ENCODE results near the gene PPP1R13L.

The PPP1R13L gene

DNA sequence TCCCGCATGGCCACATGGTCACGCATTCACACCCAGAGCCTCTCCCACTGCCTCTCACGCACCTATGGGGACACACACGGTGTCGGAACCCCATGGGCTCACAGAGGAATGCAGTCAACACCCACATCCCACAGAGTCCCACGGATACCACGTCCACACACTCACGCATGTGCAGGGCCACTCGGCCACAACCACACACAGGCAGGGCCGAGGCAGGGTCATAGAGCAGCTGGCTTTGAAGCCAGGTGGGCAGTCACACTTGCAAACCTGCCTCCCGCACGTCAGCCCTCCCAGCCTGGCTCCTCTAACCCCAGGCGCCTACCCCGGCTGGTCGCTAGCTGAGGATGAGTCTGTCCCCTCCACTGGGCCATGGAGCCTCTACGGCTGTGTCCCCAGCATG is 42.6 kb downstream of the PPP1R13L start:
- no peak for DNase-seq

DNA sequence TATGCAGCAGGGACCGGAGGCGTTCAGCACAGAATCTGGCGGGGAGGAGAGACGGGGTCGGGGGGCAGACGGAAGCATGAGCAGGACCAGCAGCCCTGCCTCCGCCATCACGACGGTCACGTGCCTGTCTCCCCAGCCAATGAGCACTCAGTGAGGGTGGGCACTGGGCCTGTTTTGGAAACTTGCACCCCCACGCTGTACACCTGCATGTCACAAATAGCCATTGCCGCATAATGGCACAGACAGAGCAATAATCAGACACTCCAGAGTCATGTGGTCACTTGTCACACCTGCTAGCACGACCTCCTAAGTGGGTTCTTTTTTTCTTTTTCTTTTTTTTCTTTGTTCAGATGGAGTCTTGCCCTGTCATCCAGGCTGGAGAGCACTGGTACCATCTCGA is 43.3 kb downstream of the PPP1R13L start:
- DNase-seq: no peak

DNA sequence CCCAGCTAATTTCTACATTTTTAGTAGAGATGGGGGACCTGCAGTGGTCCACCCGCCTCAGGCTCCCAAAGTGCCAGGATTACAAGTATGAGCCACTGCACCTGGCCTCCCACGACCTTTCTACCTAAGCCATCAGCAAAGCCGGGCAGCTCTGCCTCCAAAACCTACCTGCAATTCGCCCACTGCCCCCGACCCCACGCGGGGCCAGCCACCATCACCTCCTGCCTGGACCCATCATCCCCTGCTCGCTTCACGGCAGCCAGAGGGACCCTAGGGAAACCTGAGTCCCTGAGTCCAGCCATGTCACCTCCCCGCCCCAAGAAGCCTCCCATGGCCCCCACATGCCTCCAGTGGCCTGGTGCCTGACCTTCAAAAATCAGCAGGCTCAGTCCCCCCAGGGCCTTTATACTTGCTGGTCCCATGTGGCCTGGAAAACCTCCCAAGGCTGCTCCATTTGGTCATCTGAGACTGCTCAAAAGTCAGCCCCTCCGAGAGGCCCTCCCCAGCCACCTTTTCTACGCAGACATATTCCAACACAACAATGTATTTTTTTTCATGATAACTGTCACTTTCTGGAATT is 46.6 kb downstream of the PPP1R13L start:
- no peak for DNase-seq

GRCh38 chr19:45357445-45357783 is 47.5 kb downstream of the PPP1R13L start:
- no peak for DNase-seq

GRCh38 chr19:45356760-45357444 is 48.0 kb downstream of the PPP1R13L start:
- DNase-seq: no peak

DNA sequence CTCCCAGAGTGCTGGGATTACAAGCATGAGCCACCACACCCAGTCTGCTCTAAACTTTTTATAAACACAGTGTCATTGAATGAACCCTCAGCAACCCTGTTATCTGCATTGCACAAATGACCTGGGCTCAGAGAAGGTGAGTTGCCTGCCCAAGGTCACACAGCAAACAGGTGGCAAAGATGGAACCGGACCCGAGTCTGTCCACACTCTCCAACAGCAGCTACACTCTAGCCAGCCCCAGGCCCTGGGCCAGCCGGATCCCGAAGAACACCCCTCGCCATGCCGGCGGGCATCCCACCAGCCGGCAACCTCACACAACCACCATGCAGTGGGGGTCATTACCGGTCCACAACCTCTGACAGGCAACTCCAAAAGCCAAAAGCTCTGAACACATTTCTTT is 49.0 kb downstream of the PPP1R13L start:
- DNase-seq: no peak

- no peak for DNase-seq
Measured at GRCh38 chr19:45355402-45355801, 49.5 kb downstream of the PPP1R13L start.

DNA sequence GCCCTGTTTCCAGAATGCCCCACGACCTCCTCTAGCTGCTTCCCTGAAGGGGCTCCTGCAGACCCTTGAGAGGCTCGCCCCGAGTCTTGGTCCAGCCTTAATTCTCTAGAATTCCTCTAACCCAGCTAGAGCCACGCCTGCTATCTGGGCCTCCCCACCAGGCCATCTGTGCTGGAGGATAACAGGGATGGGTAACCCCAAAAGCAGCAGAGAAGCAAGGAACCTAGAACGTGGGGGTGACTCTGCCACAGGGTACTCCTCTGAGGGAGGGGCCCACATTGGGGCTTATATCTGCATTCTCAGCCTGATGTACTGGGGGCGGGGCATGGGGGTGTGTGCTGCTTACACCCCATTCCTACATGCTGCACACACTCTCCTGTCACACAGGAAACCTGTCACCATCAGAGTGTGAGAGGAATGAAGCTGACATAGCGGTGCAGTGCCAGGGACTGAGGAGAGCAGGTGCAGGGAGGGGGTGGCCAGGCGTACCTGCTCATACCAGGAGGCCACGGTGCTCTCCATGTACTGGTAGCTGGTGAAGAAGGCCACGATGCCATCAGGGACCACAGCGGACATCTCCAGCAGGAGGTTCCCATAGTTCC is 50.5 kb downstream of the PPP1R13L start:
- DNase-seq: no peak

DNA sequence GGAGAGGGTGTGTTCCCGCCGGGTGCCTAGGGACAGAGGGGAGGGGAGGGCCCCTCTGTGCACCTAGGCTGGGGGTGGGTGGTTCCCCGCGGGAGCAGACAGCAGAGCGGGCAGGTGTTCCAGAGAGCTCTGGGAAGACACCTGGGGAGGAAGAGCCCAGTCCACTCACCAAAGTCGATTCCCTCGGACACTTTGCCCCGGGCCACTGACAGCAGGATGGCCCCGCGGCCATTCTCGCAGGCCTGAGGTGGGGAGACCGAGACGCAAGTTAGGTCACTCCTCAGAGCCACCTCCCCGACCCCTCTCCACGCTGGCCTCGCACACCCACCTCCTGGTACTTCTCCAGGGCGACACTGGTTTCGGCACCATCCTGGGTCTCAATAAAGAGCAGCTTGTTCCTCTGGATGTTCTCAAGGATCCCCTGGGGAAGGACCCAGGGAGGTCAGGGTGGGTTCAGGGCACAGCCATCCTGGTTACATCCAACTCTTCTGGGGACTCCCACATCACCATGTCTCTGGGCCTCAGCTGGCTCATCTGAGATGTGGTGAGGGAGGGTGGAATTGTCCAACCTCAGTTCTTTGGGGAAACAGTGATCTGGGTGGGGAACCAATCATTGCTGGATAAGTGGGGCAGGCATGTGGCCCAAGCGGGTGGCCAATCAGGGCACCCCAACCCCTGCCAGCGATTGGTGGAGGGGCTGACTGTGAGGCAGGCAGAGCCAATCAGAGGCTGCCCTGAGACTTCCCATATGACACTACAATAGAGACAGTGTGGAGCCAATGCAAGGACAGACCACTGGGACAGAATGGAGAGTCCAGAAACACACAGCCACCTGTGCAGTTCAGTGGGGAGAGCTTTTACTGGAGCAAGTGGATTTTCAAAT is 51.7 kb downstream of the PPP1R13L start:
- no peak for DNase-seq

DNA sequence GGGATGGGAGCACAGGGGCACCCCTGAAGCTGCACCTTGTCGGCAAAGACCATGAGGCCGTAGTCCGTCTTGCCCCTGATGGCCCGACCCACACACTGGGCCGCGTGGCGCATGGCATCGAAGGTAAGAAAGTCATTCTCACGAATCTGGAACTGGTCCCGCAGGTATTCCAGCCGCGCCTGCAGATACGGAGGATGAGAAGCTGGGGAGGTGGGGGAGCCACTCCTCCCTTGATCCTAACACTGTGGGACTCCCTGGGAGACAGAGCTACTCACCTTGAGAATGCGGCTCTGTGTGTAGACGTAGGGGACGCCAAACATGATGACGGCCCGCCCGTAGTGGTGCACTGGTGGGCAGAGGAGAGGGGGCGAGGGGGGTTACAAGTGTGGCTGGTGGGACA is 52.4 kb downstream of the PPP1R13L start:
- DNase-seq: no peak

GRCh38 chr19:45352062-45352461 is 52.8 kb downstream of the PPP1R13L start:
- DNase-seq: no peak

DNA sequence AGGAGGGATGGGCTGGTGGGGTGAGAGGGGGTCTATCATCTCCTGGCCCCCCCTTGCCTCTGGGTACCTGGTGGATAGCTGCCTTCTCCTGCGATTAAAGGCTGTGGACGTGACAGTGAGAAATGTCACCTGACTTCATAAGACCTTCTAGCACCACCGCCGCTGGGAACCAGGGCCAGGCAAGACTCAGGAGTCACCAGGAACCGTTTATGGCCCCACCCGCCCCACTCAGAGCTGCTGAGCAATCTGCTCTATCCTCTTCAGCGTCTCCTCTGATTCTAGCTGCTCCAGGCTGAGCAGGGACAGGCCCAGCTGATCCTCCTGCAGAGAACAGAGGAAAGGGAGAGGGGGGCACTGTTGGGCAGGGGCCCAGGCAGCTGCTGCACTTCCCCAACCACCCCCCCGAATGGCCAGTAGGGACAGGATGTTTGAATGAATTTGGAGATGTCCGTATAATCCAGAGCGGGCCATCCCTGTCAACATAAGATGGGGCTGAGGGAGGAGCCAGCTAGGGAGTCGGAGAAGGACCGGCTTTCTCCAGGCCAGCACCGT is 53.4 kb downstream of the PPP1R13L start:
- no peak for DNase-seq

DNA sequence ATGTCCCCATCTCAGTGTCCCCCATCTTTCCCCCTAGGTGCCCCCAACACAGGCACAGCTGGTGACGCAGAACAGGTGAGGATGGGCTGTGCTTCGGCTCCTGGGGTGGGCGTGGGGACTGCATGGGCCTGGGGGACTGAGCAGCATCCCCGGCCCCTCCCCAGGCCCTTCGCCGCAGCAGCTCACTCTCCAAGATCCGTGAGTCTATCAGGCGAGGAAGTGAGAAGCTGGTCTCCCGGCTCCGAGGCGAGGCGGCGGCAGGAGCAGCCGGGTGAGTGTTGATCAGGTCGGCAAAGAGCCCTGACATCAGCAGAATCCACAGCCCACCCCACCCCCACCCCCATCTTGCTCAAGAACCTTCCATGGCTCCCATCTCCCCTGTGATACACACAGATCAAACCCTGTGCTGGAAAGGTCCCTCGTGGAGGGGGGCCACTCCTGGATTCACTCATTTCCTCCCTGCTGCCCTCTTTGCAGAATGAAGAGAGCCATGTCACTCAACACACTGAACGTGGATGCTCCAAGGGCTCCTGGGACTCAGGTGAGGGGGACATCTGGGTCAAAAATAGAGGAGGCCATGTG is 54.3 kb downstream of the PPP1R13L start:
- no peak for DNase-seq

- DNase-seq: no peak
Measured at GRCh38 chr19:45349430-45349941, 55.4 kb downstream of the PPP1R13L start.

DNA sequence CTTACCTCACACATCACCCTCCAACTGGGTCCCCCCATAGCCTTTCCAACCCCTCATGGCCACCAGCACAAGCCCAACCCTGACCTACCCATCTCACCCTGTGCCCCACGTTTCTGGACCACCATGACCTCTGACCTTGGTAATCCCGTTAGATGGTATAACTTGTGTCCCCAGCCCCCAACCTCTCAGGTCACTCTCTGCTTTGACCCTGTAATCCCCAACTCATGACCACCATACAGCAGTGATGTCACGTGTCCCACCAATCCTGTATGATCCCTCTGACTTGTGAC is 55.8 kb downstream of the PPP1R13L start:
- no peak for DNase-seq

DNA sequence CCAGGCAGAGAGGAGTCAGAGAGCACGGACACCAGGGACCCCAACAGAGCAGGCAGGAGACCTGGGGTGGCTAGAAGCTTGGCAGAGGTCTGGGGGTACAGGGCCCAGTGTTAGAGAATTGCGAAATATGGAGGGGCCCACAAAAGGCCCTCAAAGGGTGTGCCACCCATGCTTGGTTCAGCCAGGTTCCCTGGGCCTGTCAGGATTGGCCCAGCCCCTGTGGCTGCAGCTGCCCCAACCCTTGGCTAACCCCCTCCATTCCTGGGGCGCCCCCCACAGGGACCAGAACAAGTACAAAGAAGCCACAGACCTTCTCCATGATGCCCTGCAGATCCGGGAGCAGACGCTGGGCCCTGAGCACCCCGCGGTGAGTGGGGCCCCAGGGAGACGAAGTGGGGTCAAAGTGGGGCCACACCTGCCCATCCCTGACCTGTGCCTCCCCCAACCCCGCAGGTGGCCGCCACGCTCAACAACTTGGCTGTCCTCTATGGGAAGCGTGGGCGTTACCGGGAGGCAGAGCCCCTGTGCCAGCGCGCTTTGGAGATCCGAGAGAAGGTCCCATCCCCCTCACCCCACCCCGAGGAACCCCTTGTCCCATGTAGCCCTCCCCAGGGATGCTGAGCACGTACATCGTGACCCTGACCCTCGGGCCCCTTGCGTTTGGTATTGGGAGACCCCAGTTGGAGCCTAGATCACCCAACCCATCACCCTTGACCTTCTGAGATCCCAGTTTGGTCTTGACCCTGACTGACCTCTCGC is 56.3 kb downstream of the PPP1R13L start:
- DNase-seq: no peak

DNA sequence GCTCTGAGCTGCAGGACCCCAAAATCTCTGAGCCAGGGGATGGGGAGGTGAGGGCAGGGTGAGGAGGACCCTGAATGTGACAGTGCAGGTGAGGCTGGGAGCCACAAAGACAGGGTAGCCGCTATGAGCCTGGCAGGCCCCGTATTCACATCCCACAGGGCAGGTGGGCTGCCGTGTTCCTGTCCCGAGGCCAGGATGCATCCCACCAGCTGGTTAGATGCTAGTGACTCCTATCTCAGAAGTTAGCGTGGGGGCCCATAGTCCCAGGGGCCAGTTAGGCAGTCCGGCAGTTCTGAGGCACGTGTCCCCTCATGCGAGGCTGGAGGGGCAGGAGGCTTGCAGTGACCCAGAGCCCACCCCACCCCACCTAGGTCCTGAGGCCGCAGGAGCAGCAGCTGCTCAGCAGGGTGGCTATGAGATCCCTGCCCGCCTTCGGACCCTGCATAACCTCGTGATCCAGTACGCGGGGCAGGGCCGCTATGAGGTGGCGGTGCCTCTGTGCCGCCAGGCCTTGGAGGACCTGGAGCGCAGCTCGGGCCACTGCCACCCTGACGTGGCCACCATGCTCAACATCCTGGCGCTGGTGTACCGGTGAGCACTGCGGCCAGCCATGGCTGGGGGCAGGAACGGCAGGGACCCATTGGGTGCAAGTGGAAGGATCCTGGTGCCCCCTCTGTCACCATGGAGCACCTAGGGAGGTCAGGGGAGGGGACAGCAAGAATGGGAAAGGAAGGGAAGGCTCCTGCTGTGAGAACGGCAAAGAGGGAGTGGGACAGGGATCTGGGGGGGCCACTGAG is 57.1 kb downstream of the PPP1R13L start:
- no peak for DNase-seq

GRCh38 chr19:45346449-45346848 is 58.4 kb downstream of the PPP1R13L start:
- no peak for DNase-seq

GRCh38 chr19:45345506-45345860 is 59.4 kb downstream of the PPP1R13L start:
- DNase-seq: no peak

DNA sequence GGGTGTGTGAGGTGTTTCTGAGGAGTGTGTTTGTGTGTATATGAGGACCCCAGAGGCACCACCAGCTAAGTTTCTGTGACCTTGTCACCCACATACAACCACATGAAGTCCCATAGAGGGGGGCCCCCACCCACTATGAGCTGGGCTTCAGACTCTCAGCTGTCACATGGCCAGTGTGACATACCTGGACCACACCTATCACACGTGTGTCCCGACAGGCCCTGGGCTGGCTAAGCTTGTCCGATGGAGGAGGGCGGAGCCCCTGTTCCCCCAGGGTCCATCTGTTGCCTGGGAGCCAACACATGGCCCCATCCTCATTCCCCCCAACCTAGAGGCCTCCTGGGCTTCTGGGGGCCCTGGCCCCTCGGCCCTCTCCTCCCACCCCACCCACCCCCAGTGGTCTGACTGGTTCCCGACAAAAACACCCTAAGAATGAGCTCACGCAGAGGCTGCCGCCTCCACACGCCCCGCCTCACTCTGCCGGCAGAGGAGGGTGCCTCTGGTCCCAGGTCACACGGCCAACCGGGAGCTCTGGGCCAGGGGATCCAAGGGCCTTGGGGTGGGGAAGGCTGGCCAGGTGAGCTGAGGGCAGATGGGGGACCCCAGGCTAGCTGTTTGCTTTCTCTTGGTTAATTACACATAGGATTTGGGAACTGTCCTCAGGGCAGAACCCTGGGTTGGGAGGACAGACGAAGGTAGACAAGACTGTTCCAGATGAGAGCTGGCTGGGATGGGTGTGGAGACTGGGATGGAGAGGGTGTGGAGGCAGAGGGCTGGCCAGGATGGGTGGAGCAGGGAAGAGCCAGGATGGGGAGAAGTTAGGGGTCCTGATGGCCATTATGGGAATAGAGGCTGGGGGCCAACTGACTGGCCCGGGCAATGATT is 60.0 kb downstream of the PPP1R13L start:
- no peak for DNase-seq

All from activated T-cell treated with anti-CD3 and anti-CD28 coated beads, Interleukin-2, amount 50 U/mL, for 48 hours (primary cell).